Brain microvascular endothelial cell (primary cell): Measurements from ENCODE around the gene SYNCRIP.
A peak's percentile ranks its signal among the peaks of the same experiment; 100 is the strongest.
"Not testable (repeated sequence)": the region's sequence is repeated elsewhere in the genome, so short reads cannot be mapped to it uniquely, and the experiment has no call there.

Experiments
- DNase-seq: peaks from one replicate; pipeline ENCODE4 v3.0.0-alpha.2; 2020
- H3K27ac ChIP-seq: fragments of 250-450 bp; sonication (Bioruptor Pico); 2 replicates; pipeline ENCODE4 v1.5.1; 2020; ENCODE audit warnings: mild to moderate bottlenecking, moderate library complexity
- H3K27me3 ChIP-seq: fragments of 250-450 bp; sonication (Bioruptor Pico); replicated peaks from 2 replicates; pipeline ENCODE4 v1.5.1; 2020; ENCODE audit warnings: mild to moderate bottlenecking
- H3K36me3 ChIP-seq: fragments of 250-450 bp; sonication (Bioruptor Pico); replicated peaks from 2 replicates; pipeline ENCODE4 v1.5.1; 2020; ENCODE audit warnings: mild to moderate bottlenecking
- H3K4me3 ChIP-seq: 2 replicates; pipeline ENCODE4 v1.5.1; 2011; ENCODE audit warnings: low read depth, mild to moderate bottlenecking, control low read depth, low read length, moderate library complexity
- in situ Hi-C: cut with HindIII; loops from 2 replicates; pipeline ENCODE4 v1.10.0; 2017; ENCODE audit warnings: low sequenced_read_pairs, low pct_ligation_motif_present
- TF ChIP-seq, protein P1 (sequence below): IDR thresholded peaks from 2 replicates; pipeline ENCODE4 v1.5.1; 2011; ENCODE audit warnings: low read depth, mild to moderate bottlenecking, moderate library complexity, low read length, control low read depth, inconsistent platforms; ENCODE audit errors: missing control alignments

Gene SYNCRIP

DNA sequence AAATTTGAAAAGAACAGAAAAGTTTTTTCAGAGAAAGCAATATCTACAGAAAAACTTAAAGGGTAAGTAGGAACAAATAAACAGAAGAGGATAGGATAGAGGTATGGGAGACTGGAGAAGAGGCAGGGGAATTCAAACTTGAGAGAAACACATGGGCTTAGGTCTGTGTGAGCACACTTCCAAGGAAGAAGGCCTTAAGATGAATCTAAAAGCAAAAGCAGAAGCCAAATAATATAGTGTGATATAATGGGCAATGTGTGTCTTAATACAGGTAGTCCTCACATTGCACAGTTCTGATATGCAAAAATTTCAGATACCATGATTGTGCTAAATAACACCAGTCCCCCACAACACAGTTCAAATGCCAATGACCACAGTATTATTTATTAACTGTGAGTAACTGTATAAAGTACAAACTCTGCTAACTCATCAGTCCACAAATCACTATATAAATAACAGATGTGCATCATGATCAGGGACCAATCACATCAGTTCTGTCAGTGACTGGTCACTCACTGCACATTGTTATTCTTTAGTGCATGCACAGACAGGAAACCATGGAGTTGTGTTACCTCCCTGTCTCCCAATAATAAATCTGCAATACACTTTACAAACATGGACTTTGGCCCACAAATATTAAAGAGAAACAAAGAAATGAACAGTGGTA, 67.6 kb downstream of the SYNCRIP start:
- DNase-seq = peak; percentile 81
- H3K27ac ChIP-seq = peak overlapping the region; percentile 77
- in situ Hi-C loops = no loop called here
- TF ChIP-seq, protein P1, sequence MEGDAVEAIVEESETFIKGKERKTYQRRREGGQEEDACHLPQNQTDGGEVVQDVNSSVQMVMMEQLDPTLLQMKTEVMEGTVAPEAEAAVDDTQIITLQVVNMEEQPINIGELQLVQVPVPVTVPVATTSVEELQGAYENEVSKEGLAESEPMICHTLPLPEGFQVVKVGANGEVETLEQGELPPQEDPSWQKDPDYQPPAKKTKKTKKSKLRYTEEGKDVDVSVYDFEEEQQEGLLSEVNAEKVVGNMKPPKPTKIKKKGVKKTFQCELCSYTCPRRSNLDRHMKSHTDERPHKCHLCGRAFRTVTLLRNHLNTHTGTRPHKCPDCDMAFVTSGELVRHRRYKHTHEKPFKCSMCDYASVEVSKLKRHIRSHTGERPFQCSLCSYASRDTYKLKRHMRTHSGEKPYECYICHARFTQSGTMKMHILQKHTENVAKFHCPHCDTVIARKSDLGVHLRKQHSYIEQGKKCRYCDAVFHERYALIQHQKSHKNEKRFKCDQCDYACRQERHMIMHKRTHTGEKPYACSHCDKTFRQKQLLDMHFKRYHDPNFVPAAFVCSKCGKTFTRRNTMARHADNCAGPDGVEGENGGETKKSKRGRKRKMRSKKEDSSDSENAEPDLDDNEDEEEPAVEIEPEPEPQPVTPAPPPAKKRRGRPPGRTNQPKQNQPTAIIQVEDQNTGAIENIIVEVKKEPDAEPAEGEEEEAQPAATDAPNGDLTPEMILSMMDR = no peak
- H3K27me3 ChIP-seq = no peaks in the 10 kb centered on the region
- H3K4me3 ChIP-seq = no peak overlapping the region
- peaks cover 2% of the 10 kb centered on the region for H3K36me3 ChIP-seq

DNA sequence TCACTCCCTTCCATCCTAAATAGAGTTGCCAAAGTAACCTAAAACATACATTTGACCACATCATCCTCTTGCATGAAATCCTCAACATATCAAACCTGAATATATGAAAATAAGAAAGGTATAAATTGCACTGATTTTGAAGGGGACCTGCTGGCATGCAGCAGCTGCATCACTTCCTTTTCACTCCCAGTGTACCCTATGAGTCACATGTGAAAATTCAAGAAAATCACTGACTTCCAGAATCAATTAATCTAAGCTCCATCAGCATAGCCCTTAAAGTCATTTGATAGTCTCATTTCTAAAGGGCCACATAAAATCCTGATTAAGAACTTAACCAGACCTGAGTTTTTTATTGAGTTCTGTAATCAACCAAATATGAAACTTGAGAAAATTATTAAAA, 73.4 kb downstream of the SYNCRIP start:
- no peak for DNase-seq
- TF ChIP-seq, protein P1 = no peak
- no peaks in the 10 kb centered on the region for H3K27me3 ChIP-seq
- peaks cover 8% of the 10 kb centered on the region for H3K36me3 ChIP-seq
- no peak overlapping the region for H3K4me3 ChIP-seq
- no peak overlapping the region for H3K27ac ChIP-seq
- in situ Hi-C loops = no loop called here

DNA sequence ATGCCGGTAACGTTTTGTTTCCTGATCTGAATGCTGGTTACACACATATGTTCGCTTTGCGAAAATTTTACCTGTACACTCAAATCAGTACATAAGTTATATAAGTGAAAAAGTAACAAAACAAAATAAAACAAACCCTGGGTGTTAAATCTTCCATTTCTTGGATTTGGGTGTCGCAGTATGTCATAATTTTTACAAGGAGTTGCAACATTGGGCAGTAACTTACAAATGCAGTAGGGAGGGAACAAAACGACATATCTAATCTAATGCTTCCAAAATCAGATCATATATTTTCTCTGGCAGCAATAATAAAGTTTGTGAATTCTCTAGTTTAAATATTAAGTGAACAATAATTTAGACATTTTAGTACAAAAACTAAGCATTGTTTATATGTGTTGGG, 74.3 kb downstream of the SYNCRIP start:
- Histone ChIP-seq H3K27me3 (no peaks in the 10 kb centered on the region), H3K4me3 (no peak overlapping the region), H3K36me3 (peaks cover 12% of the 10 kb centered on the region), H3K27ac (no peak overlapping the region)
- no peak for DNase-seq
- TF ChIP-seq, protein P1 = no peak
- in situ Hi-C loops = no loop called here

DNA sequence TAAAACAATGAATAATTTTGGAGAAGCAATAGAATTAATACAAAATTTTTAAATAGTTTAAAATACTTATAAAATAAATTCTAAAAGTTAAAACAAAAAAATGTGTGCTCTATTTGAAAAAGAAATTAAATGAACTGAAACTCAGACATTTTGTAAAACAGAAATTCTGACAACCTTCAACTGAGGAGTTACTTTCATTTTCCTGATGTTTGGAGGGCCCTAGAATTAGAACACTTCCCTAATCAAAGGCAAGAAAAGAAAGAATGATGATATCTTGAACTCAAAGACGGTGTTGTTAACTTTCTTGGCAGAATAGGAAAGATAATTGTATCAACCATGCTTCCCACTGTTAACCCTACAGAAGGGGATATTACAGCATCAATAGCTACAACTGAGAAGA, 77.0 kb downstream of the SYNCRIP start:
- in situ Hi-C loops = no loop called here
- H3K36me3 ChIP-seq = peaks cover 13% of the 10 kb centered on the region
- H3K27ac ChIP-seq = no peak overlapping the region
- TF ChIP-seq, protein P1 = no peak
- H3K27me3 ChIP-seq = no peaks in the 10 kb centered on the region
- DNase-seq = no peak
- H3K4me3 ChIP-seq = no peak overlapping the region

DNA sequence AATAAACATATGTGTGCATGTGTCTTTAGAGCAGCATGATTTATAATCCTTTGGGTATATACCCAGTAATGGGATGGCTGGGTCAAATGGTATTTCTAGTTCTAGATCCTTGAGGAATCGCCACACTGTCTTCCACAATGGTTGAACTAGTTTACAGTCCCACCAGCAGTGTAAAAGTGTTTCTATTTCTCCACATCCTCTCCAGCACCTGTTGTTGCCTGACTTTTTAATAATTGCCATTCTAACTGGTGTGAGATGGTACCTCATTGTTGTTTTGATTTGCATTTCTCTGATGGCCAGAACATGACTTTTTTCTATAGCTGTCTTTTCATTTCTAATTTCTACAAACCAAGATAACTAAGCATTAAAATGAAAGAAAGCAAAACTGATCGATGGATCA, 78.5 kb downstream of the SYNCRIP start:
- H3K27ac ChIP-seq, H3K27me3 ChIP-seq, DNase-seq, H3K4me3 ChIP-seq, in situ Hi-C loops: not testable (repeated sequence)
- peaks cover 13% of the 10 kb centered on the region for H3K36me3 ChIP-seq
